GM12878 (cell line): ENCODE results near the gene MRPL37.
"Not testable (repeated sequence)": the region's sequence is repeated elsewhere in the genome, so short reads cannot be mapped to it uniquely, and the experiment has no call there.

Source experiments
- CTCF ChIP-seq, 3 experiments: IDR thresholded peaks in 2 of 3; conservative IDR thresholded peaks in 1 of 3; 2 replicates each; pipeline ENCODE4 v1.5.1; 2011; ENCODE audit warnings: low read depth in 3 of 3, low read length in 3 of 3, mild to moderate bottlenecking in 3 of 3, control low read depth in 2 of 3, moderate library complexity in 2 of 3, inconsistent platforms in 1 of 3, mixed read lengths in 1 of 3; ENCODE audit not compliant: control insufficient read depth in 2 of 3, insufficient read depth in 1 of 3; ENCODE audit errors: extremely low read depth in 1 of 3
- PBX3 ChIP-seq: IDR thresholded peaks from 2 replicates; pipeline ENCODE4 v1.6.1; 2011; ENCODE audit warnings: mild to moderate bottlenecking, low read depth, low read length, moderate library complexity; ENCODE audit not compliant: insufficient replicate concordance
- YY1 ChIP-seq: IDR thresholded peaks from 2 replicates; pipeline ENCODE4 v1.6.1; 2011; ENCODE audit warnings: low read depth, mild to moderate bottlenecking, low read length

GRCh38 chr1:54166357-54166756, 33.6 kb upstream of the MRPL37 start:
- not testable (repeated sequence) for TF ChIP-seq CTCF (IDR thresholded peaks at IDR 0.05 in 2 of 3, conservative IDR thresholded peaks at IDR 0.05 in 1 of 3; ENCODE audit: control insufficient read depth in 2 of 3, extremely low read depth in 1 of 3, insufficient read depth in 1 of 3, low read depth in 3 of 3, low read length in 3 of 3); PBX3; YY1
